Measurements from ENCODE around the gene CARM1. TPM values are rescaled to one million over a fixed set of nuclear protein-coding genes. Genes with fewer than 3 reads are reported as not detected.
A peak's percentile ranks its signal among the peaks of the same experiment; 100 is the strongest.

The CARM1 gene
- total and polyA plus RNA-seq, 2 of the 13 experiments (the other 11 are each of a cell fraction or from before 2014, with no cell fraction given), result 27.6 to 55.8 TPM

DNA sequence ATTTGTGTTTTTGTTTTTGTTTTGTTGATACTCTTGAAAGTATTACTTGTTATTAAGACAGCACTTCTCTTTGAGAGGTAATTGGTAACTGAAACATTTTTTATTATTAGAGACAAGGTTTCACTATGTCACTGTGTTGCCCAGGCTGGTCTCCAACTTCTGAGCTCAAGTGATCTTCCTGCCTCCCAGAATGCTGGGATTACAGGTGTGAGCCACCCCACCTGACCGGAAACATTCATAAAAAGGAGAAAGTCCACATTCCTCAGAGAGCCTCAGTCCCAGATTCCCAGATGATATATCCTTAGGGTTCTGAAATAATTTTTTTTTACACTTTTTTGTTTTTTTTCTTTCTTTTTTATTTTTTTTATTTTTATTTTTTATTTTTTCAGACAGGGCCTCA, 2.7 kb downstream of the CARM1 start:
- no peaks in the 10 kb centered on the region for H3K27me3 ChIP-seq (ENCODE audit: control insufficient read depth in 1 of 2, insufficient read depth in 2 of 2, low read length in 2 of 2)
- BruUV-seq (replicated peaks), result no TSS peak
- H3K9me3 ChIP-seq (ENCODE audit: low read length), result no peaks in the 10 kb centered on the region
- H3K4me1 ChIP-seq (ENCODE audit: insufficient read depth, low read length), result peaks cover 71% of the 10 kb centered on the region
- FAIRE-seq, result no peak
- peaks cover 56% of the 10 kb centered on the region for H3K79me2 ChIP-seq (ENCODE audit: insufficient read depth, low read length)
- H4K20me1 ChIP-seq (ENCODE audit: insufficient read depth, low read length), result no peaks in the 10 kb centered on the region
- H3K9ac ChIP-seq (ENCODE audit: insufficient read depth, low read depth, low read length), result no peak overlapping the region
- H3K27ac ChIP-seq (ENCODE audit: extremely low read length, insufficient read depth, low read length), result no peak overlapping the region
- ChIA-PET POLR2A (interaction anchor here (0.6 kb wide), 1 partner anchor 330 kb away, joined by 3 read pairs; no protein-coding TSS in a partner anchor), CTCF (ENCODE audit: low intra/inter-chr PET ratio, low total read pairs) (no interaction called here)
- in situ Hi-C loops (cut with HindIII; ENCODE audit: extremely low pct_ligation_motif_present, low pct_unique_long_range_greater_than_20kb) (no loop called here), intact Hi-C loops (cut with micrococcal nuclease; ENCODE audit: unreplicated experiment) (loop anchor here (10.0 kb wide), 1 partner anchor 51 kb away; the partner anchor contains the start of genes TIMM29 and YIPF2)
- H3K4me2 ChIP-seq (ENCODE audit: low read depth, low read length), result peak overlapping the region; percentile 27; the same call in 1 of the 2 replicates
- DNase-seq (ENCODE audit: low spot score), result no peak
- no peak overlapping the region for H3K4me3 ChIP-seq (replicated peaks in 1 of 3; ENCODE audit: insufficient read depth in 1 of 3, low read depth in 2 of 3, low read length in 3 of 3)
- no peak for ATAC-seq
- TF ChIP-seq ELF4 (CRISPR knock-in tag; IDR thresholded peaks at IDR 0.05; ENCODE audit: borderline replicate concordance), result no peak
- TF ChIP-seq ZNF460 (CRISPR knock-in tag; IDR thresholded peaks at IDR 0.05; ENCODE audit: borderline replicate concordance), result peak; percentile 34; the same call in 1 of the 2 replicates
- no peak for TF ChIP-seq THAP11 (CRISPR knock-in tag; IDR thresholded peaks at IDR 0.05)
- TF ChIP-seq, protein P1, sequence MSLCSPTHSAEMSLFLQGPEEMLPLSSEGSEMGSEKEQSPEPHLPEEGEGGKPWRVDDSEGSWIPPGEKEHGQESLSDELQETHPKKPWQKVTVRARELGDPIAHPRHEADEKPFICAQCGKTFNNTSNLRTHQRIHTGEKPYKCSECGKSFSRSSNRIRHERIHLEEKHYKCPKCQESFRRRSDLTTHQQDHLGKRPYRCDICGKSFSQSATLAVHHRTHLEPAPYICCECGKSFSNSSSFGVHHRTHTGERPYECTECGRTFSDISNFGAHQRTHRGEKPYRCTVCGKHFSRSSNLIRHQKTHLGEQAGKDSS (CRISPR knock-in tag; IDR thresholded peaks at IDR 0.05; ENCODE audit: borderline replicate concordance, low read depth), result no peak
- TF ChIP-seq, protein P2, sequence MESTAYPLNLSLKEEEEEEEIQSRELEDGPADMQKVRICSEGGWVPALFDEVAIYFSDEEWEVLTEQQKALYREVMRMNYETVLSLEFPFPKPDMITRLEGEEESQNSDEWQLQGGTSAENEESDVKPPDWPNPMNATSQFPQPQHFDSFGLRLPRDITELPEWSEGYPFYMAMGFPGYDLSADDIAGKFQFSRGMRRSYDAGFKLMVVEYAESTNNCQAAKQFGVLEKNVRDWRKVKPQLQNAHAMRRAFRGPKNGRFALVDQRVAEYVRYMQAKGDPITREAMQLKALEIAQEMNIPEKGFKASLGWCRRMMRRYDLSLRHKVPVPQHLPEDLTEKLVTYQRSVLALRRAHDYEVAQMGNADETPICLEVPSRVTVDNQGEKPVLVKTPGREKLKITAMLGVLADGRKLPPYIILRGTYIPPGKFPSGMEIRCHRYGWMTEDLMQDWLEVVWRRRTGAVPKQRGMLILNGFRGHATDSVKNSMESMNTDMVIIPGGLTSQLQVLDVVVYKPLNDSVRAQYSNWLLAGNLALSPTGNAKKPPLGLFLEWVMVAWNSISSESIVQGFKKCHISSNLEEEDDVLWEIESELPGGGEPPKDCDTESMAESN (CRISPR knock-in tag; conservative IDR thresholded peaks at IDR 0.05), result no peak
- no peak for TF ChIP-seq FOXJ3 (CRISPR knock-in tag; IDR thresholded peaks at IDR 0.05; ENCODE audit: borderline replicate concordance)
- 76% methylated on average over 1 of the region's 1 CpG for WGBS (ENCODE audit: low lambda C conversion rate)
- no peak overlapping the region for H2AFZ ChIP-seq (ENCODE audit: low read length)
- H3K36me3 ChIP-seq (replicated peaks in 1 of 2; ENCODE audit: control insufficient read depth in 1 of 2, insufficient read depth in 2 of 2, low read length in 2 of 2), result peaks cover 0 to 2% of the 10 kb centered on the region in 2 experiments; a peak in 1 of 5 replicates
